Measurements from ENCODE around the gene STPG4. TPM values are rescaled to one million over a fixed set of nuclear protein-coding genes. Genes with fewer than 3 reads are reported as not detected.

The STPG4 gene
- total RNA-seq, 2 experiments from 2014 or later, result 0.14 to 0.23 TPM

DNA sequence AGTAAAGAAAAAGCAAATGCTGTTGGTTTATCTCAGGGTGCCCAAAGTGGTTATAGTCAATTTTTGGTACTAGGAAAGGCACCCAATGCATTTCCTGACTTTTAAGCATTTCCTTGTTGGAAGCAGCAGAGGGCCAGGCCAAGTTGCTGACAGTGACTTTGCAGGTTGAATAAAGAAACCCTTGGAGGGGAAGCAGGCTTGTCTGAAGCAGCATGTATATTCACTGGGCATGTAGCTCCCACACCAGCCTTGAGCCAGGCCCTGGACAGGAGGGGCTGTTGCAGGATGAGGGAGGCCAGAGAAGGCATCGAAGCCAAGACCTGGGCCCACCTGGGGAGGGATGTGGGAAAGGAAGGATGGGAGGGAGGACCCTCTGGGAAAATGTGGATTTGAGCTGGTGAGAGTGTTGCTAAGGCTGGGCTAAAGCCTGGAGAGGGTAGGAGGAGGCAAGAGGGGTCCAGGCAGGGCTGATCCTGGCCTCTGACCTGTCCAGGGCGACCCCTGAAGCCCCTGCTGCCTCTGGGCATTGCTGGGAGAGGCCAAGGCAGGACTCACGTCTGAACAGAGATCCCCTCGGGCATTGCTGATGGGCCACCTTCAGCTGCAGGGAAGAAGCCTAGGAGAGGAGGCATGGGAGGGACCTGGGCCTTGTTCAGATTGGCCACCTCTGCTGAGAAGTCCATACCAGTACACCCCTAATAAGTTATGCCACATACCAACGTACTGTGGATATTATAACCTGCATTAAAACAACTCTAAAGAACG is 79.6 kb downstream of the STPG4 start:
- ATAC-seq, result no peak
- Mint-ChIP-seq H3K4me3 (no peak overlapping the region), H3K36me3 (ENCODE audit: low read depth) (peaks cover 10% of the 10 kb centered on the region), H3K27me3 (no peaks in the 10 kb centered on the region), H3K4me1 (peaks cover 17% of the 10 kb centered on the region), H3K27ac (peak overlapping the region; percentile 29), H3K9me3 (ENCODE audit: low read depth) (no peaks in the 10 kb centered on the region)
- intact Hi-C loops (cut with DNase I, micrococcal nuclease), result no loop called here
- ChIA-PET POLR2A (interaction anchor here (0.6 kb wide), 1 partner anchor 110 kb away, joined by 3 read pairs; no protein-coding TSS in a partner anchor), CTCF (interaction anchor here (1.0 kb wide), 1 partner anchor 10 kb away, joined by 3 read pairs; no protein-coding TSS in a partner anchor)
- DNase-seq, result no peak

DNA sequence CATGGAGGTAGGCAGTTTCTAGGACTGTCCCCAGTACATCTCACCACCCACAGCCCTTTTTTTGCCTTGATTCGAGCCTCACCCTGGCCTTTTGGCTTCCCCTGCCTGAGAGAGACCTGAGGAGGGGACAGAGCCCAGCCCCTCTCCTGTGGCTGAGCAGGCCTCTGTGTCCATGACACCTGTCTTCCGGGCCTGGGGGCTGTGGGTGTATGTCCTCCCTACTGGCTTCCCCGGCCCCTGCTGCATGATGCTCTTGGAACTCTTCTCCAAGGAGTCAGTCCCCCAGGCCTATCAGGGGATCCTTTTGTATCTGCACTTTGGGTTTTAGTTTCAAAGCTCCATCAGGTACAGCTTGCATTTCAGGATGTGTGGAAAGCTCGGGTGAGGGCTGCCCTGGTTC is 80.4 kb downstream of the STPG4 start:
- Mint-ChIP-seq H3K4me3 (no peak overlapping the region), H3K27me3 (no peaks in the 10 kb centered on the region), H3K9me3 (ENCODE audit: low read depth) (no peaks in the 10 kb centered on the region), H3K4me1 (peaks cover 22% of the 10 kb centered on the region), H3K27ac (no peak overlapping the region), H3K36me3 (ENCODE audit: low read depth) (peaks cover 10% of the 10 kb centered on the region)
- ATAC-seq, result no peak
- no peak for DNase-seq
- ChIA-PET CTCF (interaction anchor here (0.6 kb wide), 1 partner anchor 65 kb away, joined by 3 read pairs; no protein-coding TSS in a partner anchor), POLR2A (no interaction called here)
- intact Hi-C loops (cut with DNase I, micrococcal nuclease), result no loop called here

DNA sequence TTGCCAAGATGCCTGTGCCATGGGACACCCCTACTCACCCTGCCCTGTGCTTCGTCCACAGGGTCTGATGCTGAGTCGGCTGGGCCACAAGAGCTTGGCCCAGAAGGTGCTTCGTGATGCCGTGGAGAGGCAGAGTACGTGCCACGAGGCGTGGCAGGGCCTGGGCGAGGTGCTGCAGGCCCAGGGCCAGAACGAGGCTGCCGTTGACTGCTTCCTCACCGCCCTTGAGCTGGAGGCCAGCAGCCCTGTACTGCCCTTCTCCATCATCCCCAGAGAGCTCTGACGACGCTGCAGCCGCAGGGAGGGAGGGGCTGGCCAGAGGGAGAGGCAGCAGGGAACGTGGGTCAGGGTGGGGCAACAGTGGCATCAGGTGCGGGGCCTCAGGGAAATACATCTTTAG is 81.5 kb downstream of the STPG4 start:
- H3K4me3 Mint-ChIP-seq, result no peak overlapping the region
- no peak for ATAC-seq
- intact Hi-C loops (cut with DNase I, micrococcal nuclease), result no loop called here
- no peaks in the 10 kb centered on the region for H3K27me3 Mint-ChIP-seq
- no peak for DNase-seq
- no peaks in the 10 kb centered on the region for H3K9me3 Mint-ChIP-seq (ENCODE audit: low read depth)
- ChIA-PET POLR2A (interaction anchor here (1.0 kb wide), 1 partner anchor 34 kb away, joined by 3 read pairs; no protein-coding TSS in a partner anchor), CTCF (no interaction called here)
- peaks cover 31% of the 10 kb centered on the region for H3K4me1 Mint-ChIP-seq
- H3K36me3 Mint-ChIP-seq (ENCODE audit: low read depth), result peaks cover 10% of the 10 kb centered on the region
- H3K27ac Mint-ChIP-seq, result no peak overlapping the region

DNA sequence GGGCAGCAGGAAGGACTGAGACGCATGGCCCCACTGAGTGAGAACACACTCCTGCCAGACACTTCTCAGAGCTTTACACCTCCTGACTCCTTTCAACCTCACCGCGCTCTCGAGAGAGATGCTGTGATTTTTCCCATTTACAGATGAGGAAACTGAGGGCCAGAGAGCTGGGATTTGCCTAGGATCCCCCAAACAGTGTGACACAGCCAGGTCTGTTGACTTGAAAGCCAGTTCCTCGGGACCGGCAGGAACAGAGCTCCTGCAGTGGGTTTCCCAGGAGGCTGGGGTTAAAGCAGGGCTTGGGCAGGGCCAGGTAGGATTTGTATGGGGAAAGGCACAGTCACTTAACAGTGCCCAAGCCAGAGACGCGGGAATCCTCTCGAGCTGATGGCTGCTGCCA is 81.9 kb downstream of the STPG4 start:
- Mint-ChIP-seq H3K4me1 (peaks cover 34% of the 10 kb centered on the region), H3K27me3 (no peaks in the 10 kb centered on the region), H3K27ac (no peak overlapping the region), H3K4me3 (no peak overlapping the region), H3K36me3 (ENCODE audit: low read depth) (peaks cover 10% of the 10 kb centered on the region), H3K9me3 (ENCODE audit: low read depth) (no peaks in the 10 kb centered on the region)
- POLR2A ChIA-PET, result interaction anchor here (1.0 kb wide), 1 partner anchor 34 kb away, joined by 3 read pairs; no protein-coding TSS in a partner anchor
- DNase-seq (no peak), ATAC-seq (no peak)
- CTCF ChIA-PET, result interaction anchor here (1.0 kb wide), 1 partner anchor 15 kb away, joined by 4 read pairs; no protein-coding TSS in a partner anchor
- intact Hi-C loops (cut with DNase I, micrococcal nuclease), result no loop called here

DNA sequence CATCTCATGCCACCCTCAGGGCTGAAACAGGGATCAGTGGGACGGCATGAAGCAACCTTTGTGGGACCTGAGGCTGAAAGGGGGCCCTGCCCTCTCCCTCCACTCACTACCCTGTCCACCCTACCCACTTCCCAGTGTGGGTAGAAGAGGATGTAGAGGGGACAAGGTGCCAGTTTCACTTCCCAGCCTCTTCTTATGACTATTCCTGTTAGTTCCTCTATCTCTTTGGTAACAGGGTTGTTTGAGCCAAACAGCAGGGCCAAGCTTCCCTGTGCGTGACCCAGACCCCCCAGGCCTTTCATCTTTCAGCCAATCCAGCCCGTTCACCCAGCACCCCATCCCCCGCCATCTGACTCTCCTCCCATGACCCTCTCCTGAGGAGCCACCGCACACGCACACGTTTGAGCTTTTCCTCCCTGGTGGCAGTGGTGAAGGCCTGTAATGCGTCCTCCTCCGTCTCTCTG is 82.3 kb downstream of the STPG4 start:
- Mint-ChIP-seq H3K36me3 (ENCODE audit: low read depth) (peaks cover 10% of the 10 kb centered on the region), H3K27me3 (no peaks in the 10 kb centered on the region), H3K4me1 (peaks cover 35% of the 10 kb centered on the region), H3K9me3 (ENCODE audit: low read depth) (no peaks in the 10 kb centered on the region), H3K4me3 (no peak overlapping the region), H3K27ac (no peak overlapping the region)
- DNase-seq (no peak), ATAC-seq (no peak)
- intact Hi-C loops (cut with DNase I, micrococcal nuclease), result no loop called here
- POLR2A ChIA-PET, result no interaction called here
- CTCF ChIA-PET, result interaction anchor here (0.5 to 1.0 kb wide), 2 partner anchors 16 to 250 kb away, joined by 4 to 5 read pairs; no protein-coding TSS in a partner anchor

DNA sequence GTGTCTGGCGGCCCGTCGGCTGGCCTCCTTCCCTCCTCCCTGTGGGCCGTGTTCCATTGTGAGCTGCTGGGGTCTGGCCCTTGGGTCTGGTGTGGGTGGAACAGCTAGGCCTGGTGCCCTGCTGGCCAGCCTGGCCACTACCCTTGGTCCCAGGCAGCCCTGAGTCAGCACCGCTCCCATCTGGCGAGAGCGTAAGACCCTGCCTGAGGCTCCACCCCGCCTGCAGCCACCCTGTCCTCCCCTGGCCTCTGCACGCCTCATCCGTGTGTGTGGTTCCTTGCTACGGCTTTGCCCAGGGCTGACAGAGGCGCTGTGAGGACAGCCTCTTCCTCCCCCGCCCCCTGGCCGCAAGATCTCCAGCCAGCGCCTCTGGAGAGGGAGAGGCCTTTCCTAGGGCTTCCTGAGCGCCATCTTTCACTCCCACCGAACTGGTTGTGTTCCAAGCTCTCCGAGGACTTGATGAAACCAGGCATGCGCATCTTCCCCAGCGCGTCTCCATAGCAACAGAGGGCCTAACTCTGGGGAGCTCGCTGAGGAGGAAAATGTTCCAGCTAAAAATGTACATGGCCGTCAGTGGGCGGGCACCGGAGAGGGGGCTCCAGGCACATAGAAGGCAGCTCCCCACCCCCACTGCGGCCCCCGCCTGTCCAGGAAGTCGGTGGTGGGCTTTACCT is 83.0 kb downstream of the STPG4 start:
- Mint-ChIP-seq H3K27me3 (no peaks in the 10 kb centered on the region), H3K4me3 (no peak overlapping the region), H3K4me1 (peaks cover 36% of the 10 kb centered on the region), H3K36me3 (ENCODE audit: low read depth) (peaks cover 10% of the 10 kb centered on the region), H3K9me3 (ENCODE audit: low read depth) (no peaks in the 10 kb centered on the region), H3K27ac (peak overlapping the region; percentile 53)
- ChIA-PET POLR2A (no interaction called here), CTCF (interaction anchor here (0.5 to 1.0 kb wide), 2 partner anchors 16 to 251 kb away, joined by 4 to 5 read pairs; no protein-coding TSS in a partner anchor)
- no peak for DNase-seq
- intact Hi-C loops (cut with DNase I, micrococcal nuclease), result no loop called here
- peak; percentile 17 for ATAC-seq

DNA sequence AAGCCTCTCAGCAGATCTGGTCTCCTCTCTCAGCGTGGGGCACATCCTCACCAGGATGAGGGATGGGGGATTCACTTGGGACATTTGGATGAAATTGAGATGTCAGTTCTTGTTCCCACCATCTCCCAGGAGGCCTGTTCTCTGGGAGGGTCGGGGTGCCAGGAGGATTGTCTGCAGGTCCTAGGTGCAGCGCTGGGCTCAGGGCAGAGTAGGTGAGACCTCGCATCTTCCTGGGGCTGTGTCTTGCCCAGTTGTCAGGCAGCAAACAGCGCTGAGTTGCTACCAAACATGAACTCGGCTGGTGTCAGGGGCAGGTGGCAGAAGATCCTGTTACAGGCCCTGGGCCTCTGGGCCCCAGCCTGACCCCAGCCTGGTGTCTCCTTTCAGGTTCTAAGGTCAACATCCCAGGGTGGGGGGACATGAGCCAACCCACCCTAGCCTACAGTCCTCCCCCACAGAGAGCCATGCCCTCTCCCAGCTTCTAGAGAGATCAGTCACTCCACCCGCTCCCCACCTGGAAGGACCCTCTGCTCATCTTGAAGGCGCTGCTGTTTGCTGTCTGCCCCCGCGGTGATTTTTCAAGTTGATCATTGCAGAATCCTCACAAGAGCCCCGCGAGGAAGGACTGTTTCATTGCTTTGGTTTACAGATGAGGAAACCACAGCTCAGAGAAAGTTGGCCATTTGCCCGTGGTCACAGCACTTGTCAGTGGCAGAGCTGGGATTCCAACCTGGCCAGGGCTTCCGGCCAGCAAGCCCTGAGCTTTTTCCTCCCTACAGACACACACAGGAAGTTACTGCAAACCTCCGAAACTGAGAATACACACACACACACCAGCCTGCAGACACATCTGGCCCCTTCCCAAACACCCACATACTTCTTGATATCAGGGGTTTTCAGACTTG is 83.9 kb downstream of the STPG4 start:
- ChIA-PET CTCF (interaction anchor here (0.6 to 0.7 kb wide), 2 partner anchors 101 to 1292 kb away, joined by 3 read pairs; no protein-coding TSS in a partner anchor), POLR2A (interaction anchor here (0.6 kb wide), 1 partner anchor 966 kb away, joined by 3 read pairs; no protein-coding TSS in a partner anchor)
- H3K4me3 Mint-ChIP-seq, result no peak overlapping the region
- intact Hi-C loops (cut with DNase I, micrococcal nuclease), result no loop called here
- no peaks in the 10 kb centered on the region for H3K27me3 Mint-ChIP-seq
- peaks cover 10% of the 10 kb centered on the region for H3K36me3 Mint-ChIP-seq (ENCODE audit: low read depth)
- no peaks in the 10 kb centered on the region for H3K9me3 Mint-ChIP-seq (ENCODE audit: low read depth)
- H3K27ac Mint-ChIP-seq, result peak overlapping the region; percentile 53
- ATAC-seq (peak; percentile 72), DNase-seq (peak; percentile 68)
- peaks cover 36% of the 10 kb centered on the region for H3K4me1 Mint-ChIP-seq

DNA sequence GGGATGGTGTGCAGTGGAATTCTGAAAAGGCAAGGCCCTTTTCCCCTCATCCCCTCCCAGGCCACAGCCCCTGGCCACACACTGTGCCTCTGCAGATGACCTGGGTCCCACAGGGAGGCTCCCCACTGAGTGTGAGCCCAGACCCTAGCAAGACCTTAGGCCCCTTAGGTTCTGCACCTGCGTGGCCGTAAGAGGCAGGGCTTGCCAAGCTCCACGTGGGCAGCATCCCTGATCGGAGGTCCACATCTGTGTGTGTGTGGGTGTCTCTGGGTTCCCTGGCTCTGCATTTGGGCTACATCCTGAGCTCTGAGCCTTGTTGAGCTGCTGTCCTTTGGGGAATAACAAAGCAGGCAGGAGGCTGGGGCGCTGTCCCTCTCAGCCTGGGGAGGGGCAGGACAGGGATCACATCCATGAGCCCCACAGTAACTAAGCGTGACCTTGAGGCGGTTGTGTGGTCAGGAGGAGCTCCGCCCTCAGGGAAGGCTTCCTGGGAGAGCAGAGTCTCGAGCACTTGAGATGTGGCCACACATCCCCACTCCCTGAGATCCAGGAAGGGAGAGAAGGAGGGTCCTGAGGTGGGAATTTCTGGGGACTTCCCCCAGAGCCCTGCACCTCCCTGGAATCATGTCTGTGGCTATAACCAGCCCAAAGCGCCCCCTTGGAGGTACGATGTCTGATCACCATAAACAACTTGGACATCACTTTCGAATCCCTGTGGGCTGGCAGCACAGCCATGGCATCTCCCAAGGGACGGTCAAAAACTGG is 84.8 kb downstream of the STPG4 start:
- no peaks in the 10 kb centered on the region for H3K9me3 Mint-ChIP-seq (ENCODE audit: low read depth)
- H3K27me3 Mint-ChIP-seq, result no peaks in the 10 kb centered on the region
- ChIA-PET POLR2A (interaction anchor here (0.6 kb wide), 1 partner anchor 967 kb away, joined by 3 read pairs; no protein-coding TSS in a partner anchor), CTCF (no interaction called here)
- ATAC-seq (no peak), DNase-seq (no peak)
- H3K4me1 Mint-ChIP-seq, result peaks cover 36% of the 10 kb centered on the region
- intact Hi-C loops (cut with DNase I, micrococcal nuclease), result no loop called here
- peaks cover 10% of the 10 kb centered on the region for H3K36me3 Mint-ChIP-seq (ENCODE audit: low read depth)
- peak overlapping the region; percentile 53 for H3K27ac Mint-ChIP-seq
- H3K4me3 Mint-ChIP-seq, result no peak overlapping the region

DNA sequence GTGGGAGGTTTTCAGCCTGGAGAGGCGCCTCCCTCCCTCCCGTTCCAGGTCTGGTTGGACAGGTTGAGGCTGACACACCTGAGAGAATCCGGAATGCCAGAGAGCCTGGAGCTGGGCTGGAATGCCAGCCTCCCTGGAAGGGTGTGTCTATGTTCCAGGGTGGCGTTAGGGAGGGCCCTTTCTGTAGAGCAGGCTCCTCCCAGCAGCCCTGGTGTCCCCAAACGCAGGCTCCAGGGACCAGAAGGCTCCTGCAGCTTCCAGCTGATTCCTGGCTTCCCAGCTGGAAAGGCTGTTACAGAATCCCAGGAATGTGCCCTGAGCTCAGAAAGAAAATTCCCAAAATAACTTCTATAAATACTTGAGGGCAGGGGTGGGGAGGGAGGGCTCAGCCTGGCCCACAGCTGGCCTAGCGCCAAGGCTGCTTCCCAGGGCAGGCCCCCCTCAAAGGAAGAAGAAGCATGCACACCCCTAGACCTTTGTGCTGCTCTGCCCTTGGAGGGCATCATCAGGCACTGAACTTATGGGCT is 85.4 kb downstream of the STPG4 start:
- intact Hi-C loops (cut with DNase I, micrococcal nuclease), result loop anchor here in 1 of 2 experiments (10.0 kb wide), 1 partner anchor 1255 kb away; no protein-coding TSS in a partner anchor
- no peaks in the 10 kb centered on the region for H3K9me3 Mint-ChIP-seq (ENCODE audit: low read depth)
- CTCF ChIA-PET, result no interaction called here
- ATAC-seq, result no peak
- DNase-seq, result no peak
- POLR2A ChIA-PET, result no interaction called here
- no peak overlapping the region for H3K27ac Mint-ChIP-seq
- no peak overlapping the region for H3K4me3 Mint-ChIP-seq
- H3K4me1 Mint-ChIP-seq, result peaks cover 36% of the 10 kb centered on the region
- peaks cover 12% of the 10 kb centered on the region for H3K36me3 Mint-ChIP-seq (ENCODE audit: low read depth)
- no peaks in the 10 kb centered on the region for H3K27me3 Mint-ChIP-seq

DNA sequence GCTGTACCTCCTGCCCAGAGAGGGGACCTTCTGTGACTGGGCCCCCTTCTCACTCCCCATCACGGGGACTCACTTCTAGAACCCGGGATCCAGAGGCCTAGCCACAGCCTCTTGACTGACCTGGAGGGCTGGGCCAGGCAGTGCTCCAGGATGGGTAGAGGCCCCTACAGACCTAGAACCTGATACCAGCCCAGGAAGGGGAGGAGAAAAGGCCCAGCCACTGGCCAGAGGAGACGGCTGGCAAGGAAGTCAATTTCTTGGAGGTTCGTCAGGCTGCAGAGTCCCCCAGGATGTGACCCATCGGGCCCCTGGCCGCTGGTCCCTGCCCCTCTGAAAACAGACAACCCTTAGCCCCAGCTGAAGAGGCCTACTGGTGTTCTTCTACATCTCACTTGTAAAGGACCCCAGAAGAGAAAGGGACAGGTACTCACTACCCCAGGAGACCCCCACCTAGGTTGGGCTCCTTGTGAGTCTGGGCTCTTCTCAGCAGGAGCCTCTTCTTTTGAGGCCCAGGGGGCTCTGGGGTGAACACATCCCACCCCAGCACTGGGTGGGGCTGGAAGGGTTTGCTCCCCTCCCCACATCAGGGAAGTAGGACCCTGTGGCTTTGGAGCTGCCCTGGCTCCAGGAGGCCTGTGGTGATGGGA is 86.0 kb downstream of the STPG4 start:
- Mint-ChIP-seq H3K27me3 (no peaks in the 10 kb centered on the region), H3K36me3 (ENCODE audit: low read depth) (peaks cover 12% of the 10 kb centered on the region), H3K9me3 (ENCODE audit: low read depth) (no peaks in the 10 kb centered on the region), H3K4me3 (no peak overlapping the region), H3K4me1 (peaks cover 36% of the 10 kb centered on the region), H3K27ac (no peak overlapping the region)
- ChIA-PET POLR2A (no interaction called here), CTCF (no interaction called here)
- ATAC-seq, result no peak
- no peak for DNase-seq
- intact Hi-C loops (cut with DNase I, micrococcal nuclease), result loop anchor here in 1 of 2 experiments (10.0 kb wide), 1 partner anchor 1254 kb away; no protein-coding TSS in a partner anchor

All from activated CD4-positive, alpha-beta T cell treated with anti-CD3 and anti-CD28 coated beads for 36 hours (primary cell).